IPS-18a (cell line): Measurements from ENCODE around the gene MCM9.

Experiments used
- H3K27ac ChIP-seq: one replicate; pipeline ENCODE4 v1.5.1; 2013; ENCODE audit warnings: low read length
- H3K27me3 ChIP-seq: one replicate; pipeline ENCODE4 v1.6.1; 2013; ENCODE audit warnings: mild to moderate bottlenecking, low read length; ENCODE audit not compliant: control insufficient read depth, insufficient read depth
- H3K36me3 ChIP-seq: one replicate; pipeline ENCODE4 v1.6.1; 2013; ENCODE audit warnings: low read depth, low read length; ENCODE audit not compliant: control insufficient read depth
- H3K4me1 ChIP-seq: one replicate; pipeline ENCODE4 v1.6.1; 2013; ENCODE audit warnings: low read depth, low read length; ENCODE audit not compliant: control insufficient read depth
- H3K4me3 ChIP-seq: one replicate; pipeline ENCODE4 v1.5.1; 2013; ENCODE audit warnings: low read length
- H3K9ac ChIP-seq: one replicate; pipeline ENCODE4 v1.6.1; 2013; ENCODE audit warnings: mild to moderate bottlenecking, low read length, moderate library complexity
- H3K9me3 ChIP-seq: one replicate; pipeline ENCODE4 v1.6.1; 2013; ENCODE audit warnings: low read depth, low read length; ENCODE audit not compliant: control insufficient read depth

Gene MCM9

GRCh38 chr6:118931436-118931835, 3.5 kb downstream of the MCM9 start:
- H3K4me3 ChIP-seq, result no peak overlapping the region
- no peak overlapping the region for H3K27ac ChIP-seq
- H3K4me1 ChIP-seq, result peaks cover 14% of the 10 kb centered on the region
- H3K9ac ChIP-seq, result no peak overlapping the region
- H3K9me3 ChIP-seq, result no peaks in the 10 kb centered on the region
- H3K36me3 ChIP-seq, result peaks cover 25% of the 10 kb centered on the region
- H3K27me3 ChIP-seq, result no peaks in the 10 kb centered on the region

GRCh38 chr6:118930680-118931079, 4.3 kb downstream of the MCM9 start:
- Histone ChIP-seq H3K36me3 (peaks cover 25% of the 10 kb centered on the region), H3K27me3 (no peaks in the 10 kb centered on the region), H3K4me3 (no peak overlapping the region), H3K4me1 (peaks cover 9% of the 10 kb centered on the region), H3K9ac (no peak overlapping the region), H3K27ac (no peak overlapping the region), H3K9me3 (no peaks in the 10 kb centered on the region)

- Histone ChIP-seq H3K4me3 (no peak overlapping the region), H3K27ac (no peak overlapping the region), H3K9me3 (no peaks in the 10 kb centered on the region), H3K9ac (no peak overlapping the region), H3K4me1 (no peaks in the 10 kb centered on the region), H3K27me3 (no peaks in the 10 kb centered on the region), H3K36me3 (peaks cover 51% of the 10 kb centered on the region)
Observed at GRCh38 chr6:118923035-118923434, 11.9 kb downstream of the MCM9 start.

- no peaks in the 10 kb centered on the region for H3K4me1 ChIP-seq
- no peaks in the 10 kb centered on the region for H3K9me3 ChIP-seq
- H3K9ac ChIP-seq, result no peak overlapping the region
- H3K27me3 ChIP-seq, result no peaks in the 10 kb centered on the region
- no peak overlapping the region for H3K27ac ChIP-seq
- no peak overlapping the region for H3K4me3 ChIP-seq
- peaks cover 55% of the 10 kb centered on the region for H3K36me3 ChIP-seq
Observed at GRCh38 chr6:118921084-118921483, 13.9 kb downstream of the MCM9 start.

GRCh38 chr6:118918329-118918725, 16.6 kb downstream of the MCM9 start:
- H3K4me3 ChIP-seq, result no peak overlapping the region
- H3K27ac ChIP-seq, result no peak overlapping the region
- H3K27me3 ChIP-seq, result no peaks in the 10 kb centered on the region
- no peaks in the 10 kb centered on the region for H3K9me3 ChIP-seq
- H3K36me3 ChIP-seq, result peaks cover 70% of the 10 kb centered on the region
- H3K4me1 ChIP-seq, result no peaks in the 10 kb centered on the region
- no peak overlapping the region for H3K9ac ChIP-seq

- H3K9me3 ChIP-seq, result no peaks in the 10 kb centered on the region
- H3K4me3 ChIP-seq, result no peak overlapping the region
- no peak overlapping the region for H3K9ac ChIP-seq
- peaks cover 69% of the 10 kb centered on the region for H3K36me3 ChIP-seq
- no peaks in the 10 kb centered on the region for H3K4me1 ChIP-seq
- H3K27ac ChIP-seq, result no peak overlapping the region
- H3K27me3 ChIP-seq, result no peaks in the 10 kb centered on the region
Observed at GRCh38 chr6:118917546-118918328, 17.2 kb downstream of the MCM9 start.

- Histone ChIP-seq H3K4me1 (no peaks in the 10 kb centered on the region), H3K36me3 (peaks cover 70% of the 10 kb centered on the region), H3K27ac (no peak overlapping the region), H3K9ac (no peak overlapping the region), H3K4me3 (no peak overlapping the region), H3K9me3 (no peaks in the 10 kb centered on the region), H3K27me3 (no peaks in the 10 kb centered on the region)
Observed at GRCh38 chr6:118914598-118914997, 20.4 kb downstream of the MCM9 start.

GRCh38 chr6:118913161-118913560, 21.8 kb downstream of the MCM9 start:
- no peaks in the 10 kb centered on the region for H3K4me1 ChIP-seq

GRCh38 chr6:118912646-118913045, 22.3 kb downstream of the MCM9 start:
- Histone ChIP-seq H3K27me3 (no peaks in the 10 kb centered on the region), H3K4me1 (no peaks in the 10 kb centered on the region), H3K9ac (no peak overlapping the region), H3K9me3 (no peaks in the 10 kb centered on the region), H3K27ac (no peak overlapping the region), H3K4me3 (no peak overlapping the region), H3K36me3 (peaks cover 80% of the 10 kb centered on the region)

More at GRCh38 chr6:118913161-118913560, 21.8 kb downstream of the MCM9 start:
- no peaks in the 10 kb centered on the region for H3K9me3 ChIP-seq
- peaks cover 75% of the 10 kb centered on the region for H3K36me3 ChIP-seq
- H3K9ac ChIP-seq, result no peak overlapping the region
- no peak overlapping the region for H3K27ac ChIP-seq
- no peaks in the 10 kb centered on the region for H3K27me3 ChIP-seq
- no peak overlapping the region for H3K4me3 ChIP-seq

GRCh38 chr6:118908441-118908840, 26.5 kb downstream of the MCM9 start:
- Histone ChIP-seq H3K4me1 (no peaks in the 10 kb centered on the region), H3K4me3 (no peak overlapping the region), H3K27me3 (no peaks in the 10 kb centered on the region), H3K9ac (no peak overlapping the region), H3K36me3 (peaks cover 83% of the 10 kb centered on the region), H3K27ac (no peak overlapping the region), H3K9me3 (no peaks in the 10 kb centered on the region)

GRCh38 chr6:118905851-118906250, 29.1 kb downstream of the MCM9 start:
- peaks cover 86% of the 10 kb centered on the region for H3K36me3 ChIP-seq
- H3K27me3 ChIP-seq, result no peaks in the 10 kb centered on the region
- H3K4me1 ChIP-seq, result no peaks in the 10 kb centered on the region
- H3K9me3 ChIP-seq, result no peaks in the 10 kb centered on the region
- H3K9ac ChIP-seq, result no peak overlapping the region
- no peak overlapping the region for H3K27ac ChIP-seq
- no peak overlapping the region for H3K4me3 ChIP-seq

GRCh38 chr6:118905084-118905483, 29.9 kb downstream of the MCM9 start:
- Histone ChIP-seq H3K36me3 (peaks cover 79% of the 10 kb centered on the region), H3K4me3 (no peak overlapping the region), H3K27me3 (no peaks in the 10 kb centered on the region), H3K9me3 (no peaks in the 10 kb centered on the region), H3K27ac (no peak overlapping the region), H3K4me1 (peaks cover 5% of the 10 kb centered on the region), H3K9ac (no peak overlapping the region)
